Cerebellar nuclear complex (tissue), 1 donor: ENCODE results near the gene UPK3BL2.
"Not testable (repeated sequence)": the region's sequence is repeated elsewhere in the genome, so short reads cannot be mapped to it uniquely, and the experiment has no call there.

Experiments
- DNase-seq, 2 experiments: peaks; one replicate each; lab custom pipeline; 2025; lab: John Stamatoyannopoulos, UW

The UPK3BL2 gene

GRCh38 chr7:102493220-102493935 is 50.1 kb downstream of the UPK3BL2 start:
- DNase-seq = not testable (repeated sequence)

GRCh38 chr7:102490529-102491075 is 52.9 kb downstream of the UPK3BL2 start:
- not testable (repeated sequence) for DNase-seq
